SU-DHL-6 (cell line): Measurements from ENCODE around the gene SCLY.

ENCODE experiments used
- EZH2phosphoT487 ChIP-seq: fragments of 200-600 bp; sonication (generic), shearing (Covaris generic); conservative IDR thresholded peaks from 2 replicates; pipeline ENCODE4 v1.6.1; 2018; ENCODE audit warnings: mild to moderate bottlenecking, antibody characterized with exemption, low read length, moderate library complexity, mixed read lengths
- TF ChIP-seq, protein P1 (sequence below): fragments of 200-600 bp; sonication (generic); IDR thresholded peaks from one replicate; pipeline ENCODE4 v1.5.1; 2017; ENCODE audit warnings: antibody characterized with exemption, mild to moderate bottlenecking, low read length, moderate library complexity; ENCODE audit not compliant: insufficient read depth, poor library complexity, severe bottlenecking

DNA sequence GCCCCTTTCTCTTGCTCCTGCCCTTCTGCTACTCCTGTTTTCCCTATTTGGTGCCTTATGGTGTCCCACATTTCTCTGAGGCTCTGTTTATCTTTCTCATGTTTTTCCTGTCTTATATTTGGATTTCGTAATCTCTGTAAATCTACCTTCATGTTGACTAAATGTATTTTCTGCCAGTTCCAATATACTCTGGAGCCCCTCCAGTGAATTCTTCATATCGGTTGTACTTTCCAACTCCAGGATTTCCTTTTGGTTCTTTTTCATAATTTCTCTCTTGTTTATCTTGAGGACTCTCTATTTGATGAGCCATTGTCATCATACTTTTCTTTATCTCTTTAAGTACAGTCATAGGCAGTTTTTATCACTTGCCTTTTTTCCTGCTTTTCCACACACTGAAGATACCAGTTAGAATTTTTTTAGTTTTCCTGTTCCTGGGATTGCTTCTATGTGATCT, 19.1 kb downstream of the SCLY start:
- TF ChIP-seq, protein P1, sequence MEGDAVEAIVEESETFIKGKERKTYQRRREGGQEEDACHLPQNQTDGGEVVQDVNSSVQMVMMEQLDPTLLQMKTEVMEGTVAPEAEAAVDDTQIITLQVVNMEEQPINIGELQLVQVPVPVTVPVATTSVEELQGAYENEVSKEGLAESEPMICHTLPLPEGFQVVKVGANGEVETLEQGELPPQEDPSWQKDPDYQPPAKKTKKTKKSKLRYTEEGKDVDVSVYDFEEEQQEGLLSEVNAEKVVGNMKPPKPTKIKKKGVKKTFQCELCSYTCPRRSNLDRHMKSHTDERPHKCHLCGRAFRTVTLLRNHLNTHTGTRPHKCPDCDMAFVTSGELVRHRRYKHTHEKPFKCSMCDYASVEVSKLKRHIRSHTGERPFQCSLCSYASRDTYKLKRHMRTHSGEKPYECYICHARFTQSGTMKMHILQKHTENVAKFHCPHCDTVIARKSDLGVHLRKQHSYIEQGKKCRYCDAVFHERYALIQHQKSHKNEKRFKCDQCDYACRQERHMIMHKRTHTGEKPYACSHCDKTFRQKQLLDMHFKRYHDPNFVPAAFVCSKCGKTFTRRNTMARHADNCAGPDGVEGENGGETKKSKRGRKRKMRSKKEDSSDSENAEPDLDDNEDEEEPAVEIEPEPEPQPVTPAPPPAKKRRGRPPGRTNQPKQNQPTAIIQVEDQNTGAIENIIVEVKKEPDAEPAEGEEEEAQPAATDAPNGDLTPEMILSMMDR, result no peak
- TF ChIP-seq EZH2phosphoT487, result no peak
